ENCODE measurements around the gene SNHG17. TPM values are rescaled to one million over a fixed set of nuclear protein-coding genes. Genes with fewer than 3 reads are reported as not detected.
"Not testable (repeated sequence)": the region's sequence is repeated elsewhere in the genome, so short reads cannot be mapped to it uniquely, and the experiment has no call there.

SNHG17 gene
- polyA plus RNA-seq, 3 donors from 2014 or later, result 42.8 to 86.0 (median 44.9) TPM

DNA sequence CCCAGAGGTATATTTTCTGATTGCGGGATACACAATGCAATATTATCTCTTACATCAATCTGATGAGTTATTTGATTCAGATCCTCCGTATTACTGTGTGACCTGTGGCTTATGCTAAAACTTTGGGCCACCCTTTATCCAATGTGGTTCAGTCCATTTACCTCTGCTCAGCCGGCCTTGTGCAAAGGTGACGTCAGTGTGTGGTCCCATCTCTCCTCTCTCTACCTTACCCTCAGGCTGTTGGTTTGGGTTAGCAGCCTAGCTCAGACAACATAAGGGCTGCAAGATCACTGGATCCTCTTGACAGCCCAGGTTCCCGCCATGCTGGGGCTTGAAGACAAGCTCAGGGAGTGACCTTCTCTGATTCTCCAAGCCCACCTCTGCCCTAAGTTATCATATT, 33.0 kb downstream of the SNHG17 start:
- no peak overlapping the region for H3K27ac Mint-ChIP-seq
- H3K4me1 Mint-ChIP-seq, result no peaks in the 10 kb centered on the region
- DNase-seq, result no peak
- no peaks in the 10 kb centered on the region for H3K9me3 Mint-ChIP-seq
- peaks cover 4 to 7% (median 5%) of the 10 kb centered on the region in 3 donors for H3K36me3 Mint-ChIP-seq
- no peak overlapping the region for H3K4me3 Mint-ChIP-seq
- no peaks in the 10 kb centered on the region for H3K27me3 Mint-ChIP-seq (ENCODE audit: low read depth in 3 of 3)

DNA sequence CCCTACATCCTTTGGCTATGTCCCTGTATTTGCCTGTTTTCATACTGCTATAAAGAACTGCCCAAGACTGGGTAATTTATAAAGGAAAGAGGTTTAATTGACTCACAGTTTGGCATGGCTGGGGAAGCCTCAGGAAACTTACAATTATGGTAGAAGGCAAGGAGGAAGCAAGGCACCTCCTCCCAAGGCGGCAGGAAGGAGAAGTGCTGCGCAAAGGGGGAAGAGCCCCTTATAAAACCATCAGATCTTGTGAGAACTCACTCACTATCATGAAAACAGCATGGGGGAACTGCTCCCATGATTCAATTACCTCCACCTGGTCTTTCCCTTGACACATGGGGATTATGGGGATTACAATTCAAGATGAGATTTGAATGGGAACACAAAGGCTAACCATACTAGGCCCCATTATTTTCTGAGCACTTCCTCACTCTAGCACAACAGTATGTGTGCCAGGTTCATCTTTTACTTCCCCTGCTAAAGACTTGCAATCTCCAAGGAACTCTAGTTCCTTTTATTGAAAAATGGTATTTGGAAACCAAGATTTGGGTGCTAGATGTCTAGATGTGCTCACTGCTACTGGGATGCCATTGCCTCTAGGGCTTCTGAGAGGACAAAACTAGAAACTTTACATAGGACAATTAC, 39.3 kb downstream of the SNHG17 start:
- not testable (repeated sequence) for H3K36me3 Mint-ChIP-seq; H3K27me3 Mint-ChIP-seq (ENCODE audit: low read depth in 3 of 3); H3K9me3 Mint-ChIP-seq; H3K27ac Mint-ChIP-seq; H3K4me3 Mint-ChIP-seq; H3K4me1 Mint-ChIP-seq; DNase-seq

DNA sequence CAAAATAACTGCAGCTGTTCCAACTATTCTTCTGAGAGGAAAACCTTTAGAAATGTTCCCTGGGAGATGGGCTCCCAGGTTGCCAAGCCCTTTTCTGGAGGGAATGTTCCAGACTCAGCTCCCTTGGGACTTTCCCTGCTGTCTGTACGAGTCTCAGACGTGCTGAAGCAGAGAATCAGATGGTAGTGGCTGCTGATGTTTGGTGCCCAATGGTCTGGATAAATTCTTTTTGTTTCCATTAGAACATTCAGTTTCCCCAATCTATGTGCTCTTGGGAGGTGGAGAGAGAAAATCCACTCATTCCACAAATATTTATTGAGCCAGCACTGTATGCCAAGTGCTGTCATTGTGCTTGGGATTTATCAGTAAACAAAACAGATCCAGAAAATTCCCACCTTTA, 40.0 kb downstream of the SNHG17 start:
- Mint-ChIP-seq H3K9me3 (no peaks in the 10 kb centered on the region), H3K4me1 (no peaks in the 10 kb centered on the region), H3K27me3 (ENCODE audit: low read depth in 3 of 3) (peaks cover 0 to 6% (median 3%) of the 10 kb centered on the region in 3 donors), H3K4me3 (no peak overlapping the region), H3K27ac (no peak overlapping the region), H3K36me3 (no peaks in the 10 kb centered on the region)
- DNase-seq, result no peak

DNA sequence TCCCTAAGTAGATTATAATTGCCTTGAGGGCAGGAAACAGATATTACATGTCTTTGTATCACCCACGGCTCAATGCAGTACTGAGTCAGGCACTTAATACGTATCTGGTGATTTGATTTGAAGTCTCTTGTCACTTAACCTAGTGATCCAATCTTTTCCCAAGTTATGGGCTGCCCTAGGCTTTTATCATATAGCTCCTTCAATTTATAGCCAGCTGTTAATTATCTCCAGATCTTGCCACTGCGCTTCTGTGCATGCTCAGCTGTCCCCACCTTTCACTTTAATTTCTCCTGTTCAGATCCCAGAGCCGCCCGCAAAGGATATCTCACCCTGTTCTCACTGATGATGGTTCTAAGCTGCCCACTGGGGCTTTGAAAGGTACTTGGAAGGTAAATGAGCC, 41.9 kb downstream of the SNHG17 start:
- no peak for DNase-seq
- H3K9me3 Mint-ChIP-seq, result no peaks in the 10 kb centered on the region
- peaks cover 0 to 11% (median 10%) of the 10 kb centered on the region in 3 donors for H3K27me3 Mint-ChIP-seq (ENCODE audit: low read depth in 3 of 3)
- no peak overlapping the region for H3K27ac Mint-ChIP-seq
- H3K4me3 Mint-ChIP-seq, result no peak overlapping the region
- no peaks in the 10 kb centered on the region for H3K36me3 Mint-ChIP-seq
- H3K4me1 Mint-ChIP-seq, result no peaks in the 10 kb centered on the region

DNA sequence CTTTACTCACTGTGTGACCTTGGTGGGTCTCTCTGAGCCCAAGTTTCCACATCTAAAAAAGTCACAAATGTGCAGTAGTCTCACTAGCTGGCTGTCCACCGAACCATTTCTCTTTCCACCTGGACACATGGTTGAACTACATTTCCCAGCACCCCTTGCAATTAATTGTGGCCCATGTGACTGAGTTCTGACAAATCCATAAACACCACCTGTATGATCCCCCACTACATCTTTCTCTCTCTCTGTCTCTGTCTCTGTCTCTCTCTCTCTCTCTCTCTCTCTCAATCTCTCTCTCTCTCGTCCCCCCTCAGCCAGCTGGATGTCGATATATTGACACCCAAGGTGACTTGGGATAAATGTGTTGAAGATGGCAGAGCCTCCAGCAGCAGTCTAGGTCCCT, 42.8 kb downstream of the SNHG17 start:
- Mint-ChIP-seq H3K4me3 (no peak overlapping the region), H3K27me3 (ENCODE audit: low read depth in 3 of 3) (peaks cover 0 to 11% (median 10%) of the 10 kb centered on the region in 3 donors), H3K27ac (no peak overlapping the region), H3K4me1 (no peaks in the 10 kb centered on the region), H3K36me3 (no peaks in the 10 kb centered on the region), H3K9me3 (no peaks in the 10 kb centered on the region)
- no peak for DNase-seq

DNA sequence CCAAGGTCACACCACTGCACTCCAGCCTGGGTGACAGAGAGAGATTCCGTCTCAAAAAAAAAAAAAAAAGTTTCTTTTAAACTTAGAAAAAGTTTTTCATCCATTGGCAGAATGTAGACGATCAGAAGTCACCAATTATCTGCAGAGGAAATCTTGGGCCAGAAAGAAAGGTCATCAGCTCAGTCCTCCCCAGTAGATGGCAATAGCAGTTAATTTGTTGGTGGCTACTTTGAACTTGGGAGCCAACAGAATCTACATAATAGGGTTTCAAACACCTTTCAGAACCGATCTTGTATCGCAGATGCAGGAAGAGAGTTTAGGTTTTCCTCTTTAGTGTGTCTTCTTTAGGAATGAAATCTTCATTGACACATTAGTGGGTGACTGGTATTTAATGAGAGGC, 47.2 kb downstream of the SNHG17 start:
- H3K27ac Mint-ChIP-seq, result no peak overlapping the region
- no peak for DNase-seq
- no peaks in the 10 kb centered on the region for H3K9me3 Mint-ChIP-seq
- H3K4me1 Mint-ChIP-seq, result no peaks in the 10 kb centered on the region
- no peaks in the 10 kb centered on the region for H3K36me3 Mint-ChIP-seq
- no peak overlapping the region for H3K4me3 Mint-ChIP-seq
- peaks cover 2 to 17% (median 5%) of the 10 kb centered on the region in 3 donors for H3K27me3 Mint-ChIP-seq (ENCODE audit: low read depth in 3 of 3)

DNA sequence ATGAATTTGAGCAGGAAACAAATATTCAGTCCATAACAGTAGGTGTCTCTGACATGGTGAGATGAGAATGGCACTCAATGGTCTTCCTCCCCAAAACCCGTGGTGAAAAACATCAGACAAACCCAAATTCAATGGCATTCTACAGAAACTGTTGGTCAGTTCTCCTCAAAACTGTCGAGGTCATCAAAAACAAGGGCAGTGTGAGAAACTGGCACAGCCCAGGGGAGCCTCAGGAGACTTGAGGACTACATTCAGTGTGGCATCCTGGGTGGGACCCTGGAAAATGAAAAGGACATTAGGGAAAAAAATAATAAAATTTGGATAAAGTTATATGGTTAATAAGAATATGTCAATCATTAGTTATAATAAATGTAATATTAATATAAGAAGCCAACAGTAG, 48.3 kb downstream of the SNHG17 start:
- DNase-seq, result no peak
- Mint-ChIP-seq H3K36me3 (no peaks in the 10 kb centered on the region), H3K27me3 (ENCODE audit: low read depth in 3 of 3) (peaks cover 2 to 19% (median 5%) of the 10 kb centered on the region in 3 donors), H3K4me1 (no peaks in the 10 kb centered on the region), H3K4me3 (no peak overlapping the region), H3K27ac (no peak overlapping the region), H3K9me3 (no peaks in the 10 kb centered on the region)

DNA sequence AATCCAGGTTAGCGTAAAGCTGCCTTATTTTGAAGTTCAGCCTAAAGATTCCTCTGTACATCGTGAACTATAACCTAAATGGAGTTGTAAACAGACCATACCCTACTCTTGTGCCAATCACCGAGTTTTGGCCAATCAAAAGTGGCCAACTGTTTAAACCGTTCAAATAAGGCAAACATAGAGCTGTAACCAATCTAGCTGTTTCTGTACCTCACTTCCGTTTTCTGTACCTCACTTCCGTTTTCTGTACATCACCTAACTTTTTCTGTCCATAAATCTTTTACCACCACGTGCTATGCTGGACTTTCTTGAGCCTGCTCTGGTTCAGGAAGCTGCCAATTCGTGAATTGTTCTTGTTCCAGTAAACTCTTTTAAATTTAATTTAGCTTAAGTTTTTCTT, 49.1 kb downstream of the SNHG17 start:
- H3K27ac Mint-ChIP-seq, result no peak overlapping the region
- DNase-seq, result no peak
- H3K4me3 Mint-ChIP-seq, result no peak overlapping the region
- no peaks in the 10 kb centered on the region for H3K4me1 Mint-ChIP-seq
- H3K27me3 Mint-ChIP-seq (ENCODE audit: low read depth in 3 of 3), result peaks cover 2 to 19% (median 5%) of the 10 kb centered on the region in 3 donors
- no peaks in the 10 kb centered on the region for H3K36me3 Mint-ChIP-seq
- H3K9me3 Mint-ChIP-seq, result no peaks in the 10 kb centered on the region

DNA sequence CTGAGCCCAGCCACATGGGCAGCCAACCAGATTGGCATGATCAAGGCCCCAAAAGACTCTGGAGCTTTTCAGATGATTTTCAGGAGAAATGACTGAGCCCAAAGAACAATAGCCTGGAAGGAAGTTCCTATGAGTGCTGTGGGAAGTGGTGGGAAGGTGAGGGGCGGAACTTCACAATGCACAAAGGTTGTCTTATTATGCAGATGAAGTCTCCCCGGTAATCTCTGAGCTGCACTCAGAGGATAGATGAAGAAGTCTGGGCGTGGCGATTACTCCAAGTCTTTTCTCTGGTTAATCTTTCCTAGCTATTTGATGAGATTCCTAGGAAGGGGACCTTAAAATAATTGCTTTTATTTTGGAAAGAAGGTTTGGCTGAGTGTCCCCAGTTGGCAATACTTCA, 52.0 kb downstream of the SNHG17 start:
- H3K4me3 Mint-ChIP-seq, result no peak overlapping the region
- no peak for DNase-seq
- H3K9me3 Mint-ChIP-seq, result no peaks in the 10 kb centered on the region
- H3K27ac Mint-ChIP-seq, result no peak overlapping the region
- no peaks in the 10 kb centered on the region for H3K4me1 Mint-ChIP-seq
- no peaks in the 10 kb centered on the region for H3K36me3 Mint-ChIP-seq
- H3K27me3 Mint-ChIP-seq (ENCODE audit: low read depth in 3 of 3), result peaks cover 1 to 14% (median 2%) of the 10 kb centered on the region in 3 donors

DNA sequence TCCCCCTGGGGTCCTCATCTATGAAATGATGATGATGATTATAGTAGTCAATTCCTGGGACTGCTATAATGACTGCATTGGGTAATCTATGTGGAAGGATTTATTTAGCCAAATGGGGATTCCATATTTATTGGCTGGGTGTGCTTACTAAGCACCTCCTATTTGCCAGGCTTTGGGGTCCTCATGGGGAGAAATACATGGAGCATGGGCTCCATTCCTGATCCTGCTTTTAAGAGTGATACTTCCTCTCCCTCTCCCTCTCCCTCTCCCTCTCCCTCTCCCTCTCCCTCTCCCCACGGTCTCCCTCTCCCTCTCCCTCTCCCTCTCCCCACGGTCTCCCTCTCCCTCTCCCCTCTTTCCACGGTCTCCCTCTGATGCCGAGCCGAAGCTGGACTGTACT, 57.3 kb downstream of the SNHG17 start:
- H3K27ac Mint-ChIP-seq, H3K9me3 Mint-ChIP-seq: not testable (repeated sequence)

DNA sequence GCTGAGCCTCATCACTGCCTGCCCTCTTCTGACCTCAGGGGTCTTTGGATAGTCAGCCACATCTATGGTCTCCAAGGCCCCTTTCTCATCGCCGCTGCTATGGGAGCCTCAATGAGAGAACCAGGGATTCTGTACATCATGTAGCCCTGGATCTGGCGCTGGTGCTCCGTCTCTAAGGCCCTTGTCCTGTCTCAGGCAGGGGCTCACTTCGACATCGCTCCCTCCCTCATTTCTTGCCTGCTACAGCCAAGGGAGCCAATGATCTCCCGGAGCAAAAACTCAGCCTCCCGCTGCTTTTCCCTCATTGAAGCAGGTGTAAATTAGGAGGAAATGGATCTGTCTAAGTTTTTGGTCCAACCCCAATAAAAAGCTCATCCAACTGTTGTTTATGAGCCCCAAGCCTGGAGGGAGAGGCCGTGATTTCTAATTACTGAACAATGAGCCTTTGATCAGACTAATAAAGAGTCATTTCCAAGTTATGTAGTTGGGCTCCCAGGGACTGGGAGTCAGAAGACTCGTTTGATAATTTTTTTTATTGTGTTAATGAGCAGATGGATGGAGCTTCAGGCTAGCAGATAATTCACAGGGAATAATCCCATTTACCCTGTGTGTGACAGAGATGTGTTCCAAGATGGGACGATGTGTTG, 58.0 kb downstream of the SNHG17 start:
- no peaks in the 10 kb centered on the region for H3K4me1 Mint-ChIP-seq
- no peaks in the 10 kb centered on the region for H3K9me3 Mint-ChIP-seq
- no peak overlapping the region for H3K4me3 Mint-ChIP-seq
- peaks cover 4 to 6% (median 5%) of the 10 kb centered on the region in 3 donors for H3K27me3 Mint-ChIP-seq (ENCODE audit: low read depth in 3 of 3)
- no peak for DNase-seq
- no peak overlapping the region for H3K27ac Mint-ChIP-seq
- H3K36me3 Mint-ChIP-seq, result no peaks in the 10 kb centered on the region

More for the DNA sequence above, 57.3 kb downstream of the SNHG17 start:
- DNase-seq; H3K4me1 Mint-ChIP-seq; H3K27me3 Mint-ChIP-seq (ENCODE audit: low read depth in 3 of 3); H3K4me3 Mint-ChIP-seq; H3K36me3 Mint-ChIP-seq: not testable (repeated sequence)

DNA sequence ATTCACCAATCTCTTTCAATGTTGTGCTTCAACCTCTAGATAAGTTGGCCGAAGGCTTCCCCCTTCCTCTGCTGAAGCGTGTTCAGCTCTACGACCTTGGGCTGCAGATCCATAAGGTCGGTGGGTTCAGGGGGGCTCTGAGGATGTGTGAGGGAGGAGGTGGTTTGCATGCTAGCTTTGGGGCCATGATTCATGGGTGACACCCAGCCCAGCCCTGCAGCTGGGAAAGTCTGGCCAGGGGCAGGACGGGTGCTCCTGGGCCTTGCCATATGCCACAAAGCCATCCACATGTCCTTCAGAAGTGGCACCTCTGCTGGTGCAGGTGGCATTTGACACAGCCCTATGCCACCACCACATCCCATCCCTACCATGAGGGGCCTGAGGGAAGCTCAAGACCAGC, 61.2 kb downstream of the SNHG17 start:
- Mint-ChIP-seq H3K27ac (no peak overlapping the region), H3K4me1 (no peaks in the 10 kb centered on the region), H3K27me3 (ENCODE audit: low read depth in 3 of 3) (peaks cover 3 to 15% (median 4%) of the 10 kb centered on the region in 3 donors), H3K36me3 (no peaks in the 10 kb centered on the region), H3K9me3 (no peaks in the 10 kb centered on the region), H3K4me3 (no peak overlapping the region)
- no peak for DNase-seq

DNA sequence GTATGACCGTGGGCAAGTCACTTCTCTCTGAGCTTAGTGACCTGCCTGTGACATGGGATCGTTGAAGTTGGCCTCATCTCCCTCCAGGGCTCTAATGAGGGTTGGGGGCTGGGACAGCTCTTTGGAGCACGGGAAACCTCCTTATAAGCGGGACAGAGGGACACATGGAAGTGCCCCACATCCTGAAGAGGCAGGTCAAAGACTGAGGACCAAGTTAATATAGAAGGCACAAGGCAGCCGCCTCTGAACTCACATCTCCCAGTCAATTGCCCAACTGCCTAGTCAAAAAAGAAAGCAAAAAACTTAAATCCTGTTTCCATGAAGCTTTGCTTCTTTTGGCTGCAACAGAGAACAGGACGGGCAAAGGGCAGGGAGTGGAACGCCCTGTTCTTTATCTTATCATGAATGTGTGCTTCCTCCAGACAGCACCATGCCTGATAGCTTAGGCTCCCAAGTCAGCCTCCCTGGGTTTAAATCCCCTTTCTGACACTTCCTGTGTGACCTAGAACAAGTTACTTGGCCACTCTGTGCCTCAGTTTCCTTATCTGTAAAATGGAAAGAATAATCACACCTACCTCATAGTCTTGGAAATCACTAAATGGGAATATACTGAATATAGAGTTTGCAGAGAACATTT, 61.8 kb downstream of the SNHG17 start:
- H3K27ac Mint-ChIP-seq, result no peak overlapping the region
- peaks cover 3 to 15% (median 6%) of the 10 kb centered on the region in 3 donors for H3K27me3 Mint-ChIP-seq (ENCODE audit: low read depth in 3 of 3)
- H3K4me3 Mint-ChIP-seq, result no peak overlapping the region
- no peaks in the 10 kb centered on the region for H3K36me3 Mint-ChIP-seq
- no peaks in the 10 kb centered on the region for H3K4me1 Mint-ChIP-seq
- DNase-seq, result no peak
- H3K9me3 Mint-ChIP-seq, result no peaks in the 10 kb centered on the region

DNA sequence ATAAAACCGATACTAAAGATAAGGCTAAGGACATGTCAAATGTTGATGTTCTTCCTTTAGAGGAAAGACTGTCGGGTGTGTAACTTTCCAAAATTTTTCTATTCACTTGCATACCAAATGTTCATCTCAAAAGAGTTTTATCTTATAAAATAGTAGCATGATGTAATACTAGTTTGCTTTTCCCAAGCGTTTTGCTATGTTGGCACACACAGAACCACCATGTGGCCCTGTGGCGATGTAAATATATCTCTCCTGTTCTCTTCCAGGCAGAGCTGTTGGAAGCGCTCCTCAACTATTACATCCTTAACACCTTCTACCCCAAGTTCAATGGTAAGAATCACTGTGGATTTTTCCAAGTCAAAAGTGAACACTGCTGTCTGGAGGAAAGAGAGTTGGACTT, 62.3 kb downstream of the SNHG17 start:
- peaks cover 3 to 15% (median 6%) of the 10 kb centered on the region in 3 donors for H3K27me3 Mint-ChIP-seq (ENCODE audit: low read depth in 3 of 3)
- H3K4me1 Mint-ChIP-seq, result no peaks in the 10 kb centered on the region
- no peak overlapping the region for H3K4me3 Mint-ChIP-seq
- H3K36me3 Mint-ChIP-seq, result no peaks in the 10 kb centered on the region
- no peak overlapping the region for H3K27ac Mint-ChIP-seq
- H3K9me3 Mint-ChIP-seq, result no peaks in the 10 kb centered on the region
- DNase-seq, result no peak
